HepG2 (cell line): ENCODE measurements around the gene HYOU1. TPM values are rescaled to one million over a fixed set of nuclear protein-coding genes. Genes with fewer than 3 reads are reported as not detected.
A peak's percentile ranks its signal among the peaks of the same experiment; 100 is the strongest.

ENCODE experiments used
- ATAC-seq: fragments of 200-7000 bp; cut with Tn5 transposase; 3 replicates; pipeline ENCODE4 v1.9.1; 2020; ENCODE audit warnings: mild to moderate bottlenecking, moderate library complexity
- BruUV-seq: library from RNA; stranded (reverse); fragments of 400-500 nt; replicated peaks from 2 replicates; lab custom pipeline; 2021; lab: Mats Ljungman, UMichigan
- CTCF ChIA-PET: fragments of 300-600 bp; formaldehyde crosslinking; extraction: SDS; loops from one replicate; lab custom pipeline; 2021; ENCODE audit warnings: low total read pairs, inconsistent platforms, low intra/inter-chr PET ratio; lab: Yijun Ruan, JAX
- POLR2A ChIA-PET: fragments of 350-600 bp; sonication (Branson Sonifier 250); formaldehyde crosslinking; loops from one replicate; lab custom pipeline; 2020; ENCODE audit warnings: antibody characterized with exemption, inconsistent platforms; lab: Yijun Ruan, JAX
- DNase-seq: peaks from one replicate; pipeline ENCODE4 v3.0.0-alpha.2; 2015; ENCODE audit warnings: low spot score
- FAIRE-seq: peaks from 3 replicates; lab custom pipeline; 2011; peaks lifted over from hg19 to GRCh38; lab: Jason Lieb, UNC
- H2AFZ ChIP-seq: one replicate; pipeline ENCODE4 v1.6.1; 2011; ENCODE audit warnings: low read length, inconsistent platforms
- H3K27ac ChIP-seq: fragments of 300-600 bp; 3 replicates; pipeline ENCODE4 v1.8.0; 2011; ENCODE audit warnings: mixed run types, mild to moderate bottlenecking, mixed read lengths, low read length, inconsistent platforms; ENCODE audit not compliant: insufficient read depth; ENCODE audit errors: extremely low read length
- H3K27me3 ChIP-seq, 2 experiments: fragments of 200-600 bp in 1 of 2; 2 replicates in 1 of 2; 3 replicates in 1 of 2; pipeline versions ENCODE4 v1.6.0 to v1.8.0; 2011; ENCODE audit warnings: low read length in 2 of 2, mild to moderate bottlenecking in 2 of 2, moderate library complexity in 2 of 2, inconsistent platforms in 1 of 2; ENCODE audit not compliant: insufficient read depth in 2 of 2, control insufficient read depth in 1 of 2
- H3K36me3 ChIP-seq, 2 experiments: fragments of 200-600 bp in 1 of 2; replicated peaks in 1 of 2; 2 replicates in 1 of 2; 3 replicates in 1 of 2; pipeline versions ENCODE4 v1.5.1 to v1.8.0; 2011; ENCODE audit warnings: low read length in 2 of 2, inconsistent platforms in 1 of 2; ENCODE audit not compliant: insufficient read depth in 2 of 2, control insufficient read depth in 1 of 2
- H3K4me1 ChIP-seq: 2 replicates; pipeline ENCODE4 v1.5.1; 2012; ENCODE audit warnings: low read length, inconsistent platforms; ENCODE audit not compliant: insufficient read depth
- H3K4me2 ChIP-seq: 2 replicates; pipeline ENCODE4 v1.6.0; 2011; ENCODE audit warnings: low read depth, low read length, inconsistent platforms
- H3K4me3 ChIP-seq, 3 experiments: fragments of 200-600 bp in 1 of 3; sonication (generic), shearing (Covaris generic) in 1 of 3; replicated peaks in 1 of 3; 2 replicates each; pipeline ENCODE4 v1.5.1; 2011 to 2016; ENCODE audit warnings: low read length in 3 of 3, inconsistent platforms in 2 of 3, low read depth in 2 of 3, mild to moderate bottlenecking in 2 of 3, control low read depth in 1 of 3, mixed read lengths in 1 of 3; ENCODE audit not compliant: insufficient read depth in 1 of 3
- H3K79me2 ChIP-seq: one replicate; pipeline ENCODE4 v1.6.1; 2011; ENCODE audit warnings: low read length, inconsistent platforms; ENCODE audit not compliant: insufficient read depth
- H3K9ac ChIP-seq: 2 replicates; pipeline ENCODE4 v1.6.0; 2011; ENCODE audit warnings: mild to moderate bottlenecking, low read depth, low read length, inconsistent platforms; ENCODE audit not compliant: insufficient read depth
- H3K9me3 ChIP-seq: 2 replicates; pipeline ENCODE4 v1.5.1; 2012; ENCODE audit warnings: mild to moderate bottlenecking, low read length
- H4K20me1 ChIP-seq: 2 replicates; pipeline ENCODE4 v1.6.0; 2011; ENCODE audit warnings: inconsistent platforms, mild to moderate bottlenecking, low read length, moderate library complexity; ENCODE audit not compliant: insufficient read depth
- BHLHE40 ChIP-seq: IDR thresholded peaks from 2 replicates; pipeline ENCODE4 v1.6.1; 2011; ENCODE audit warnings: low read length, improper control_type of control experiment
- CTCF ChIP-seq: sonication (generic); formaldehyde crosslinking; IDR thresholded peaks from 2 replicates; pipeline ENCODE4 v1.5.0; 2020; ENCODE audit warnings: mild to moderate bottlenecking, missing genetic modification reagents, moderate library complexity
- FOXJ3 ChIP-seq: sonication (generic); formaldehyde crosslinking; IDR thresholded peaks from 2 replicates; pipeline ENCODE4 v1.4.0; 2020; ENCODE audit warnings: missing genetic modification reagents, mild to moderate bottlenecking, borderline replicate concordance
- HOXA5 ChIP-seq: sonication (generic); formaldehyde crosslinking; IDR thresholded peaks from 2 replicates; pipeline ENCODE4 v1.4.0; 2020; ENCODE audit warnings: missing genetic modification reagents
- KLF11 ChIP-seq: IDR thresholded peaks from 2 replicates; pipeline ENCODE4 v1.6.1; 2016; ENCODE audit warnings: missing compliant biosample characterization
- MEIS2 ChIP-seq: sonication (generic); formaldehyde crosslinking; IDR thresholded peaks from 2 replicates; pipeline ENCODE4 v1.9.0; 2021; ENCODE audit warnings: mild to moderate bottlenecking, missing genetic modification reagents
- SMC3 ChIP-seq: IDR thresholded peaks from 2 replicates; pipeline ENCODE4 v1.6.1; 2011; ENCODE audit warnings: low read length, improper control_type of control experiment
- SOX13 ChIP-seq, 3 experiments: fragments of 450-650 bp in 1 of 3; sonication (generic) in 1 of 3; formaldehyde crosslinking in 1 of 3; IDR thresholded peaks in 2 of 3; conservative IDR thresholded peaks in 1 of 3; 2 replicates each; pipeline versions ENCODE4 v1.5.0 to v1.6.1; 2016 to 2020; ENCODE audit warnings: antibody characterized with exemption in 1 of 3, mild to moderate bottlenecking in 1 of 3, missing compliant biosample characterization in 1 of 3, missing genetic modification reagents in 1 of 3, moderate library complexity in 1 of 3
- STAG1 ChIP-seq: sonication (generic); formaldehyde crosslinking; IDR thresholded peaks from 2 replicates; pipeline ENCODE4 v1.4.0; 2020; ENCODE audit warnings: missing genetic modification reagents
- TMF1 ChIP-seq: sonication (generic); formaldehyde crosslinking; IDR thresholded peaks from 2 replicates; pipeline ENCODE4 v1.8.1; 2022; ENCODE audit warnings: low read depth, missing genetic modification reagents
- ZNF235 ChIP-seq: sonication (generic); formaldehyde crosslinking; IDR thresholded peaks from 2 replicates; pipeline ENCODE4 v1.8.1; 2023; ENCODE audit warnings: mild to moderate bottlenecking, missing genetic modification reagents, borderline replicate concordance
- ZNF614 ChIP-seq: IDR thresholded peaks from 2 replicates; pipeline ENCODE4 v1.6.1; 2018; ENCODE audit warnings: missing biosample characterization, missing genetic modification reagents, inconsistent platforms, borderline replicate concordance
- WGBS: methylation state at CpG from one replicate; pipeline ENCODE4 v1.1.6; 2017; ENCODE audit warnings: low lambda C conversion rate; 5-methylcytosine and 5-hydroxymethylcytosine counted together
- in situ Hi-C: cut with HindIII; loops from 2 replicates; pipeline ENCODE4 v1.10.0; 2017; ENCODE audit warnings: low pct_unique_long_range_greater_than_20kb; ENCODE audit not compliant: extremely low pct_ligation_motif_present
- intact Hi-C: fragments of 100-400 bp; cut with micrococcal nuclease; formaldehyde crosslinking; loops from one replicate; pipeline ENCODE4 v1.10.0; 2022; ENCODE audit not compliant: unreplicated experiment
- polyA plus RNA-seq, 8 experiments: library from polyadenylated mRNA; depleted of rRNA in 3 of 8; stranded (reverse) in 7 of 8; unstranded in 1 of 8; fragments of >200 nt; fragmentation: Illumina TruSeq in 4 of 8; extraction: Trizol in 4 of 8; gene quantifications; 2 replicates each; pipeline versions ENCODE4 v1.2.1 to v1.2.3, GENCODE V29; 2011 to 2016; ENCODE audit warnings: low read depth in 4 of 8, missing spikeins in 1 of 8, mixed read lengths in 1 of 8; ENCODE audit not compliant: insufficient read depth in 1 of 8
- total RNA-seq, 5 experiments: library from RNA; depleted of rRNA; stranded (reverse); fragments of >200 nt; fragmentation: Illumina TruSeq; extraction: Trizol; gene quantifications; 2 replicates each; pipeline ENCODE4 v1.2.3, GENCODE V29; 2016; ENCODE audit warnings: low read depth in 1 of 5
- TF ChIP-seq, protein P1 (sequence below): IDR thresholded peaks from 2 replicates; pipeline ENCODE4 v1.6.1; 2016; ENCODE audit warnings: mild to moderate bottlenecking, missing biosample characterization, missing genetic modification reagents
- TF ChIP-seq, protein P2 (sequence below), 2 experiments: sonication (generic) in 1 of 2; formaldehyde crosslinking in 1 of 2; IDR thresholded peaks; 2 replicates each; pipeline versions ENCODE4 v1.4.0 to v1.6.1; 2018 to 2020; ENCODE audit warnings: missing genetic modification reagents in 2 of 2, borderline replicate concordance in 1 of 2, low read depth in 1 of 2, mild to moderate bottlenecking in 1 of 2, missing biosample characterization in 1 of 2
- TF ChIP-seq, protein P3 (sequence below): sonication (generic); formaldehyde crosslinking; IDR thresholded peaks from 2 replicates; pipeline ENCODE4 v1.5.1; 2020; ENCODE audit warnings: mild to moderate bottlenecking, missing genetic modification reagents, borderline replicate concordance

HYOU1 gene
- total and polyA plus RNA-seq, 2 of the 13 experiments (the other 11 are each of a cell fraction or from before 2014, with no cell fraction given) = 127 to 155 TPM

DNA sequence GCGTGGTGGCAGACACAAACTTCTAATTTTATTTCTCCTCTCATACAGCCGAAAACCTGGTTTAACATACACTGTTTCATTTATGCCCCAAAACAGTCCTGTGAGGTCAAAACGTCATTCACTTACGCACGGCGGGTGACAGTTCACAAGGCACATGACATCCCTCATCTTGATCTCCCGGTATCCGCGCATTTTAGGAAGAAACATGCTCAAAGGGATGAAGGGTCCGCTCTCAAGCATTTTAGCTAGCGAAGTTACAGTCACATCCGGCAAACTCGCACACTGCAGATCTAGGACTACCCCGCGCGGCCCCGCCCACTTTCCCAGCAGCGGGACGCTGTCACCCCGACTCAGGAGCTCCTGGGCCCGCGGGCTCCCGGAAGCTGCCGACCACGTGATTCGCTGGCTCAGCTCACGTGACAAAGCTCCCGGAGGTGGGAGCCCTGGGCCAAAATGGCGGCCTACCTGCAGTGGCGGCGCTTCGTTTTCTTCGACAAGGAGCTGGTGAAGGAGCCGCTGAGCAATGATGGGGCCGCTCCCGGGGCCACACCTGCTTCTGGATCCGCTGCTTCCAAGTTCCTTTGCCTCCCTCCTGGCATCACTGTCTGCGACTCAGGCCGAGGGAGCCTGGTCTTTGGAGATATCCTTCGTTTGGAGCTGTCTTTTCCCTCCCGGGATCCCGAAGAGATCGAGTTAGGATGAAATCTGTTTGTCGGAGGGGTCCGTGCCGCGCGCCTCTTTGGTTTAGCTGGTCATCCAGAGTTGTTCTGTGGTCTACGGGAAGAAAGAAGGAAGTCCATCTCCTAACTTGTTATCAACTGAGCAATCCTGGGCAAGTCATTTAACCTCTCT lies 10.6 kb upstream of the HYOU1 start, which contains the start of gene VPS11 (continued):
- TF ChIP-seq, protein P1, sequence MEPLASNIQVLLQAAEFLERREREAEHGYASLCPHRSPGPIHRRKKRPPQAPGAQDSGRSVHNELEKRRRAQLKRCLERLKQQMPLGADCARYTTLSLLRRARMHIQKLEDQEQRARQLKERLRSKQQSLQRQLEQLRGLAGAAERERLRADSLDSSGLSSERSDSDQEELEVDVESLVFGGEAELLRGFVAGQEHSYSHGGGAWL (CRISPR knock-in tag) = peak; percentile 79
- TF ChIP-seq BHLHE40 (peak; percentile 91), FOXJ3 (peak; percentile 46; the same call in 1 of the 2 replicates), TMF1 (peak; percentile 65; the same call in 1 of the 2 replicates)

GRCh38 chr11:119065369-119065768 lies 8.4 kb upstream of the HYOU1 start:
- Histone ChIP-seq H3K36me3 (peaks cover 5 to 10% of the 10 kb centered on the region in 2 experiments; a peak in 2 of 5 replicates), H4K20me1 (no peaks in the 10 kb centered on the region), H3K4me2 (no peak overlapping the region), H3K27me3 (no peaks in the 10 kb centered on the region; a peak in 1 of 5 replicates), H3K9me3 (no peaks in the 10 kb centered on the region), H2AFZ (no peak overlapping the region), H3K4me1 (peaks cover 25% of the 10 kb centered on the region), H3K9ac (no peak overlapping the region), H3K4me3 (no peak overlapping the region), H3K79me2 (peaks cover 16% of the 10 kb centered on the region), H3K27ac (no peak overlapping the region)
- ATAC-seq = peak; percentile 60
- POLR2A ChIA-PET = interaction anchor here (1.0 to 3.4 kb wide), 2 partner anchors 19 to 30 kb away, joined by 5 to 90 read pairs; partner anchors contain the start of gene HMBS
- in situ Hi-C loops (no loop called here), intact Hi-C loops (loop anchor here (2.0 kb wide), 1 partner anchor 29 kb away; a partner anchor contains a TSS)
- DNase-seq = peak; percentile 47
- WGBS = 55% methylated on average over 4 of the region's 4 CpGs
- no TSS peak for BruUV-seq
- CTCF ChIA-PET = interaction anchor here (1.1 kb wide), 1 partner anchor 131 kb away, joined by 4 read pairs; no protein-coding TSS in a partner anchor
- FAIRE-seq = peak; percentile 80
- TF ChIP-seq SOX13 (IDR thresholded peaks at IDR 0.05) (no peak), SOX13 (CRISPR knock-in tag; conservative IDR thresholded peaks at IDR 0.05 in 1 of 2, IDR thresholded peaks at IDR 0.05 in 1 of 2) (0 out of 4 replicates have a peak, but pooled peaks of 1 of the 2 experiments have one; percentile 4), SMC3 (peak; percentile 57; the same call in 1 of the 2 replicates), MEIS2 (CRISPR knock-in tag) (no peak), ZNF235 (CRISPR knock-in tag) (no peak), HOXA5 (CRISPR knock-in tag) (no peak), KLF11 (CRISPR knock-in tag) (no peak), ZNF614 (CRISPR knock-in tag) (no peak), CTCF (CRISPR knock-in tag) (peak; percentile 67), STAG1 (CRISPR knock-in tag) (peak; percentile 38)
- TF ChIP-seq, protein P2, sequence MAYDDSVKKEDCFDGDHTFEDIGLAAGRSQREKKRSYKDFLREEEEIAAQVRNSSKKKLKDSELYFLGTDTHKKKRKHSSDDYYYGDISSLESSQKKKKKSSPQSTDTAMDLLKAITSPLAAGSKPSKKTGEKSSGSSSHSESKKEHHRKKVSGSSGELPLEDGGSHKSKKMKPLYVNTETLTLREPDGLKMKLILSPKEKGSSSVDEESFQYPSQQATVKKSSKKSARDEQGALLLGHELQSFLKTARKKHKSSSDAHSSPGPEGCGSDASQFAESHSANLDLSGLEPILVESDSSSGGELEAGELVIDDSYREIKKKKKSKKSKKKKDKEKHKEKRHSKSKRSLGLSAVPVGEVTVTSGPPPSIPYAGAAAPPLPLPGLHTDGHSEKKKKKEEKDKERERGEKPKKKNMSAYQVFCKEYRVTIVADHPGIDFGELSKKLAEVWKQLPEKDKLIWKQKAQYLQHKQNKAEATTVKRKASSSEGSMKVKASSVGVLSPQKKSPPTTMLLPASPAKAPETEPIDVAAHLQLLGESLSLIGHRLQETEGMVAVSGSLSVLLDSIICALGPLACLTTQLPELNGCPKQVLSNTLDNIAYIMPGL (CRISPR knock-in tag; IDR thresholded peaks at IDR 0.05; ENCODE audit: borderline replicate concordance in 1 of 2, low read depth in 1 of 2) = 0 out of 4 replicates have a peak, but pooled peaks of 1 of the 2 experiments have one; percentile 40
- TF ChIP-seq, protein P3, sequence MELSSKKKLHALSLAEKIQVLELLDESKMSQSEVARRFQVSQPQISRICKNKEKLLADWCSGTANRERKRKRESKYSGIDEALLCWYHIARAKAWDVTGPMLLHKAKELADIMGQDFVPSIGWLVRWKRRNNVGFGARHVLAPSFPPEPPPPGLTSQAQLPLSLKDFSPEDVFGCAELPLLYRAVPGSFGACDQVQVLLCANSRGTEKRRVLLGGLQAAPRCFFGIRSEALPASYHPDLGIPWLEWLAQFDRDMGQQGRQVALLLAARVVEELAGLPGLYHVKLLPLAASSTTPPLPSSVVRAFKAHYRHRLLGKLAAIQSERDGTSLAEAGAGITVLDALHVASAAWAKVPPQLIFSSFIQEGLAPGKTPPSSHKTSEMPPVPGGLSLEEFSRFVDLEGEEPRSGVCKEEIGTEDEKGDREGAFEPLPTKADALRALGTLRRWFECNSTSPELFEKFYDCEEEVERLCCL (CRISPR knock-in tag) = no peak
